Amniotic epithelial cell (primary cell): ENCODE measurements around the gene TMEM178A.

Source experiments
- DNase-seq: peaks from one replicate; pipeline ENCODE4 v3.0.0-alpha.2; 2010; ENCODE audit warnings: low read depth

TMEM178A gene

GRCh38 chr2:39679805-39680204 lies 14.1 kb downstream of the TMEM178A start:
- DNase-seq: no peak

DNA sequence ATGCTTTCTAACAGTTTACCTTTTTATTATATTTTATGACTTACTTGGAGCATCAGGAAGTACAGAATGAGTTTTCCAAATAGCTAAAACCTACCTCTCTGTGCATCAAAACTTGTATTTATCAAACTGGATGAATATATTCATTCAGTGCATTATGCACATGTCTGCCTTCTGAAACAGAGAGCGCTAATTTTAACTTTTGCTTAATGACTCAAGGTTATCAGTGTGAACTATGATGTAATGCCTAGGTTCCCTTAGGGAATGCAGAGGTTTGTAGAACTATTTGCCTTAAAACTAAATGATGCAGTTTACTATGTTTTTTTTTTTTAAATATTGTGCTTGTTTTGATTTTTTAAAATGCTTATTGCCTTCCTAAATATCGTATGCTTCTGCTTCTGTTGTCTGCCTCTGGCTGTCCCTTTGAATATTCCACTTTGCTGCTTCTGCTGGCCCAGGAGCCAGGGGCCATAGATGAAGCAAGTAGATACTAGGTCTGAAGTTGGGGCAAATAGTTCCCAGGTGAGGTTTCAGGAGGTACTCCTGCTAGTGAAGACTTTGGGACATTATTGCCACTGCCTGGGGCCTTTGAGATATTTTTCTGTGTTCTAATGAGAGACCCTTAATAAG lies 16.5 kb downstream of the TMEM178A start:
- DNase-seq: peak; percentile 31

- DNase-seq: no peak
Measured at GRCh38 chr2:39683022-39683699, 17.4 kb downstream of the TMEM178A start.

DNA sequence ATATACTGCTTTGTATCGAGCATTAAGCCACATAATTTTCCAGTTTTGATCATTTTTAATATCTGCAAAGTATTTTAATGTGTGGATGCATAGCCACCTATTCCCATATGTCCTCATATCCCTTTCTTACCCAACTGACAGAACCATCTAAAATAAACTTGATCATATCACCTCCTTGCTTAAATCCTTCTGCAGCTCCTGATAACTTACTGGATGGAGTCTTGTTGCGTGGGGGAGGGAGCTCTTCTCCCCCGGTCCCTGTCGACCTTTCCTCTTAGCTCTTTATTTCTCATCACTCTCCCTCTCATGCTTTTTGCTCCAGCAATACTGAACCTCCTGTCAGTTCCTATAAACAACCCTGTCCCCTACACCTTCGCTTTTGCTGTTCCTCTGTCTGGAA lies 18.7 kb downstream of the TMEM178A start:
- DNase-seq: no peak

GRCh38 chr2:39685126-39685525 lies 19.4 kb downstream of the TMEM178A start:
- no peak for DNase-seq

GRCh38 chr2:39686456-39686855 lies 20.7 kb downstream of the TMEM178A start:
- no peak for DNase-seq

DNA sequence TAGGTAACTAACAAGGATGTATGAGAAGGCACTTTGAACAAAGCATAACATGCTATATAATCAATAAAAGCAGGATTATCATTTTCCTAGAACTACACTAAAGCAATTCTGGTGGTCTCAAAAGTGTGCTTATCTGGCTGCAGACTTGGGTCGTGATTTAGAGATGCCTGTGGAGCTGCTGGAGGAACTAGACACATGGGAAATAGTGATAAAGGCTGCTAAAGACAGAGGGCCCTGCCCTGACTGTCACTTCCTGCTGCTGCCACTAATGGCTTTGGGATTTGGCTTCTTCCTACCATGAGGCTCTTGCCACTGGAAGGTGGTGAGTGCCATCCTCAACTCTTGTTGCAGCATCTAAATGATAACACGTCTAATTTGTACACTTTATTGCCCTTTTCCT lies 22.5 kb downstream of the TMEM178A start:
- DNase-seq: no peak

- no peak for DNase-seq
Measured at GRCh38 chr2:39689272-39689841, 23.6 kb downstream of the TMEM178A start.

DNA sequence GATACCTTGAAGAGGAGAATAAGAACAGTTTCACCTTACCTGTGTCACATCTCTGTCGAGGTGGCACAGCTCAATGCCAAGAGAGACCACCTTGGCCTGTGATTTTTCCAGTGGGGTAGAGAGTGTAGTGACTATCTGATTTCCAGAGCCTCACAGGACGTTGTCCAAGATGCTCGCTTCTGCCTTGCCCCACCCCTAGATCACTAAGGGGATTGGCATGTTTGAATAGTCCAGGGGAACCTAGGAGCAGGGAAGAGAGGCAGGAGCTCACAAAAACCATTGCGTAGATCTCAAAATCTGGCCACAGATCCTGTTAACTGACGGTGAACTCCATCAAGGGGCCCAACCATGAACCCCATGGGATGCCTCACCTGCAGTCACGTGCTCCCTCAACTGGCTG lies 24.2 kb downstream of the TMEM178A start:
- no peak for DNase-seq

- no peak for DNase-seq
Measured at GRCh38 chr2:39693245-39693644, 27.5 kb downstream of the TMEM178A start.

- peak; percentile 97 for DNase-seq
Measured at GRCh38 chr2:39696101-39696553, 30.4 kb downstream of the TMEM178A start.

DNA sequence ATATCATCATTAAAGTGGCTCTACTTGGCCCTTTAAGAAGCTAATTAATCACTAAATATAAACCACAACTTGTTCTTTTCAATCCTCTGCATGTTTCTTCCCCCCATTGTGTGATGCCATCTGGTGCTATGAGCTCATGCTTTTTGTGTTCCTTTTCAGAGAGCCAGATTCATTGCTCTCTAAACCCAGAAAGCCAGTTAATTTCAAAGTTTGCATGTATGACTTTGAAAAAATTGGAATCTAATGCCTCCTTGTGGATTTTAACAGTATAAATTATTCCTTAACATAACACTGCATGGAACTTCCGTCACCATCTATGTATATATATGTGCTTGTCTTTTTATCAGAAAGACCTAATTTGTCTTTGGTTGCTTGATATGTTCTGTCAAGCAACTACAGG lies 31.1 kb downstream of the TMEM178A start:
- DNase-seq: peak; percentile 95

- DNase-seq: no peak
Measured at GRCh38 chr2:39697454-39697853, 31.7 kb downstream of the TMEM178A start.

DNA sequence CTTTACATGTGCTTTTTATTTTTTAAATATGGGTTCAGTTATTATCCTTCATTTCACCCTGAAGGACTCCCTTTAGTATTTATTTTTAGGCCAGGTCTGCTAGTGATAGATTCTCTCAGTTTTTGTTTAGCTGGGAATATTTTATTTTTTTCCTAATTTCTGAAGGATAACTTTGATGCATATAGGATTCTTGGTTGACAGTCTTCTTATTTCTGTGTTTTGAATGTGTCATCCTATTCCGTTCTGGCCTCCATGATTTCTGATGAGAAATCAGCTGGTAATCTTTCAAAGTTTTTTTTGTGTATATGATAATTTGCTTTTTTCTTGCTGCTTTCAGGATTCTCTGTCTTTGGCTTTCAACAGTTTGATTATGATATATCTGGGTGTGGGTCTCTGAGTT lies 35.4 kb downstream of the TMEM178A start:
- DNase-seq: no peak

DNA sequence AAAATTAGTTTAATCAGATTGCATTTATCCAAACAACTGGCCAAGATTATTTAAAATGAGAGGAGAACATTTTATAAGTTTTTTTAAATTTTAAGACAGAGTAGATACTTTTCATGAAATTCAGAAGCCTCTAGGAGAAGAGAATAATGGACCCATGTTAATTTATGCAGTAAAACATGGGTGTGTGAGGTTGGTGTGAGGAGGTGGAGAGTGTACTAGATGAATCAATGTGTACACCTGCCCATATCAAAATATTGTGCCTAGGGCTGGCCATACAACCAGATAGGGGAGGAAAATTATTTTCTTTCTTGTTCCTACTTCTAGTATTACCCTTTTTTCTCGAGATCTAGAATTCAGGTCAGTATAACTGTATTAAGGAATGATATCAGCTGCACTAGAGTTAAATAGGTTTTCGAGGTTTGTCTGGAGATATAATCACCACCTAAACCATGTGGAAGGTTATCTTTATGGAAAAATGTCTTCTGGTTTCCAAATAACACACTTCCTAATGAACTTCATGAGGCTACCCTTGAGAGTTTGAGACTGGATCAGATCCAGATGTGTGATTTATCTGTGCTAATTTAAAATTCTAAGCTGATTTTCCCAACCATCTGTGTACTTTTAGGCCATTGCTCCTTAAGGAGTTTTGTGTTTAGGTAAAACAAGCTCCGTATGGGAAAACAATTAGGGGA lies 37.6 kb downstream of the TMEM178A start:
- no peak for DNase-seq

GRCh38 chr2:39704540-39704939 lies 38.8 kb downstream of the TMEM178A start:
- DNase-seq: no peak

GRCh38 chr2:39705638-39706037 lies 39.9 kb downstream of the TMEM178A start:
- DNase-seq: no peak

- no peak for DNase-seq
Measured at GRCh38 chr2:39706312-39706711, 40.6 kb downstream of the TMEM178A start.

- DNase-seq: no peak
Measured at GRCh38 chr2:39706945-39707344, 41.2 kb downstream of the TMEM178A start.

DNA sequence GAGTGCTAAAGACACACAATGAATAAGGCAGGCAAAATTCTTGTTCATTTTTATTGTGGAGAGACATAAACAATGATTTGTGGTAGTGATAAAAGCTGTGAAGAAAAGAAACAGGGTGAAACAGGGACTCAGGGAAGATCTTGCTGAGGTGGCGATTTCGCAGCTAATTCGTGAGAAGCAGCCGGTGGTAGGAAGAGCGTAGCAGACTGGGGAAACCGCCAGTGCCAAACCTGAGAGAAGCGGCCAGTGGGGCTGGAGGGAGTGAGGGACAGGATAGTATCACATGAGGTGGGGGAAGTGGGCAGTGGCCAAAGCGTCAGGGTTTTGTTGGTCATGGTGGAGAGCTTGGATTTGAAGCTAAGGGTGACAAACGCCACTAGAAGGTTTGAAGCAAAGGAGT lies 42.3 kb downstream of the TMEM178A start:
- DNase-seq: no peak

DNA sequence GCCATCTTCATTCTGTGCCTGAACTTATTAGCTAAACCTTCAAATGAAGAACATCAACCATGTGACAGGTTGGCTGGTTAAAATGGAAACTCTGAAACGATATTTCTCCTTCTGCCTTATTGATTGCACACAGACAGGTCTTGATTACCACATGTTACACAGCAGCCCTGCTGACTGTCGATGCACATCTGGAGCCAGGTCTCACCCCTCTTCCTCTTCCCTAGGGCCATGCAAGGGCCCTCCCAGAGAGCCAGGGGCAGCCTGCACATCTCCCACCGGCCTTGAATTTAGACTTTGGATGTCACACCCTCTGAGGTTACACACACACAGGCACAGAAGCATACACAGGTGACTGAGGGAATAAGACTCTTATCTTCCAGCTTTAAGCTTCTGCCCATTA lies 45.1 kb downstream of the TMEM178A start:
- DNase-seq: no peak

DNA sequence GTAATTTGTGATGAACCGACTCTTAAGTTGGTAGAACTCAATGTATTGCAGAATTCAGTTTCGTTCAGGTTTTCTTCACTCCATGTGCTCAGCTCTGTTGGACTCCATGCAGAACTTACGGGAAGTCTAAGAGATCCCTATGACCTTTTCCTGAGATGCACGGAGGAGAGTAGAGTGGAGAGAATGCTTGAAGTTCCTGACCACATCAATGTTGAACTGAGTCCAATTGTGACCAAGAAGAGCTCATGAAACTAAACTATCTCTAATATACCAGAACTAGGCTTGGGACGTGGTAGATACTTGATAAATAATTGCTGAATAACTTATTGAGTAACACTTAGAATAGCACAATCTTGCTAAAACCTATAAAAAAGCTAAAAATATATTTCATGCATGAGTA lies 47.2 kb downstream of the TMEM178A start:
- no peak for DNase-seq

- no peak for DNase-seq
Measured at GRCh38 chr2:39715095-39715494, 49.4 kb downstream of the TMEM178A start.
